C1 segment of cervical spinal cord (tissue), 14 donors: ENCODE data around the gene GSTK1.
A peak's percentile ranks its signal among the peaks of the same experiment; 100 is the strongest.
"Not testable (repeated sequence)": the region's sequence is repeated elsewhere in the genome, so short reads cannot be mapped to it uniquely, and the experiment has no call there.

ENCODE experiments used
- DNase-seq, 14 donors: peaks; one replicate each; lab custom pipeline; 2025; lab: John Stamatoyannopoulos, UW

The GSTK1 gene

DNA sequence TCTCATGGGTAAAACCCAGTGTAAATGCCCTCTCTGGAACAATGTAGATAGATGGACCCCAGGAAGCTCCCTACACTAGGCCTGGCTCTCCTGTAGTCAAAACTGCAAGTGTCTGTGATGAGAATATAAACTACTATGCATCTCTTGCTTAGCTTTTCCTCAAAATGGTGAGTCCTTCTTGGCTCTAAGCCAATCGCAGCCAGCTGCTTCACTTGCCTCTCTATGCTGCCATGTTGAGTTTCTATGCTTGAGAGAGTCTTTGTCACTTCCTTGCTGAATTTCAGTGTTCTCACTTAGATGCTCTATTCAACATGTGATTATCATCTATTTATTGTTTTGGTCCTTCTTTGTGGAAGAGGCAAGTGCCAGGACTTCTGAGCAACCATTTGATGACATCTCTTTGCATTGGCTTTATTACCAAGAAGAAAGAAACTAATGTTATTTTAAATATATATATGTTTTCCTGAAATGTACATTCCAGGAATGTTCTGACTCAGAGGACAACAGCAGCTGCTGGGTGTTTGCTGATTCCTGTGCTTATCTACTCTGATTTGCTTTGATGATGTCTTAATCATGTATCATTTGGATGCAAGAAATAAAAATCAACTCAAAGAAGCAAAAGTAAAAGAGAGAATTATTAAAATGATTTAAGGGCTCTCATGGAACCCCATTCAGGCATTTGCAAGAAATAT, 24.8 kb upstream of the GSTK1 start:
- DNase-seq: no peak

DNA sequence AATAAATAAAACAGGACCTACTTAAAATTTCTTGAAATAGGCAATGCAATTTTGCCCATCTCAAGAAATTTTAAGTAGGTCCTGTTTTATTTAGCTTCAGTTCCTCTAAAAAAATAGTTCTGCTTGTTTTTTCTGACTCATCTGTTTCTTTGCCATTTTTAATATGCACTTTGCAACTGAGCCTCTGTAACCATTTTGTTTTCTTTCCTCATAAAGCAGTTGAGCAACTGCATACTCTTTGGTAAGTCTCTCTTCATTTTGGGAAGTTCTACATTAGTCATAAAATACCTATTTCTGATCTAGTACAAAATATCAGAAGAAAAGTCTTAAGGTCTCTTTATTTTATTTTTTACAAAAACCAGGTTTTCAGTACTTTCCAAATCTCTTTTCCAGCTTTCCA, 23.4 kb upstream of the GSTK1 start:
- DNase-seq: no peak

DNA sequence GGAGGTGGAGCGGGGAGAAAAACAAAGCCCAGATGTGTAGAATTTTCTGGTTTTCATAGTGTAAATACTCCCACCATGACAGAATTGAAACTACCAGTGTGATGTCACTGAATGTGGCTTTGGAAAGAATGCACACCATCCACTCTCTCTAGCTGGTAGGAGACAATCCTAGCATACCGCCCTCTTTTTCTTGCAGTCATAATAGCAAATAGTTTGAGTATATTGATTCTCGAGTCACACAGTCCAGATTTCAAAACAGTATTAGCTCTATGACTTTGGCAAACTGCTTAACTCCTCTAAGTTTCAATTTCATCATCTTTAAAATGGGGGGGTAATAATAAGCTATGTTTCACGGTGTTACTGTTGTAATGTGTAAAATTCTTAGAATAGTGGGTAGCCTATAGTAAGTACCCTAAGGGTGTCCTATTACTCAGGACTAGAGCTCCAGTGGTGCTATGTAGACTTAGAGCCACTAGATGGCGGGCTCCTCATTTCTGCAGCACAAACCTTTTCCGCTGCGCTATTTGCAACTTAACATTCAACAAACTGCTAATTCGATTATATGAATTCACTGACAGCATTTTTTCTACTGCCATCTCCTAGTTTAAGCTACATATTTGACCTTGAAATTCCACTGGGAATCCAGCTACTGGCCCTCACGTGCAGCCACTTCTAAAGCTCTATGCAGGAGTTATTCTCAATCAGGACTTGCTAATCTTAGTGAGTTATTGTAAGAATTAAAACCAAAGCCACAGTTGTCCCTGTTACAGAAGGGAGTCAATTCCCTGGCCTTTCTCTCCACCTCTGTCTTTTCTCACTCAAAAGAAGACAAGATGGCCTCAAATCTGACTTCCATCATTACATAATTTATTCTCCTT, 22.7 kb upstream of the GSTK1 start:
- peak in 8 of 14 donors; percentile 6 to 66 (median 36) for DNase-seq

DNA sequence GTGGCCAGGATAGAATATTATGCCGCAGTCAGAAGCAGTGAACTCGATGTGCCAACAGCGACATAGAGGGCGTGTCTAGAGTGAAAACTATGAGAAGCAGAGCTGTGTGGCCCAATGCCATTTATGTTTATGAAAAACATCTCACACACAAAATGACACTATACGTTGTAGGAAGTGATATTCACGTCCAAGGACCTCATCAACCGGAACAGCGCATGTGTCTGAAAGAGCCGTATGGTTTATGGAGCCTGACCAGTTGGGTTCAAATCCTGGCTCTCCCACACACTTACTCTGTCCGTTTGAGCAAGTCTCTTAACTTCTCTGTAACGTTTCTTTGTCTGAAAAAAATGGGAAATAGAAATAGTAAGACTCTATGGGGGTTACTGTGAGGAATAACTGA, 20.9 kb upstream of the GSTK1 start:
- no peak for DNase-seq

DNA sequence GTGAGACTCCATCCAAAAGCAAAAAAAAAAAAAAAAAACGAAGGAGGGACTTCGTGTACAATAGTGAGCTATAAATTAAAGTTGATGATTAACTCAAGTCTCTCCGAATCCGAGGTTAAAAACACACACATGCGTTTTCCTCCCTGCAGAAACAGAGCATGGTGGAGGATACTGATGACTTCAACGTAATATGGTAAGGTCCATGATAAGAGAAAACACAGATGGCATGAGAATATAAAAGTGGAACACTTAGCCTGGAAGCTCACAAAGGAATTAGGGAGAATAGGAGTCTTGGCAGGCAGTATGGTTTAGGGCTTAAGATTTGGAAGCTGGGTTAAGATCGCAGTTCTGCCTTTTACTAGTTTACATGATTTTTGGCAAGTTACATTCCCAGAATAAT, 20.1 kb upstream of the GSTK1 start:
- DNase-seq: no peak

DNA sequence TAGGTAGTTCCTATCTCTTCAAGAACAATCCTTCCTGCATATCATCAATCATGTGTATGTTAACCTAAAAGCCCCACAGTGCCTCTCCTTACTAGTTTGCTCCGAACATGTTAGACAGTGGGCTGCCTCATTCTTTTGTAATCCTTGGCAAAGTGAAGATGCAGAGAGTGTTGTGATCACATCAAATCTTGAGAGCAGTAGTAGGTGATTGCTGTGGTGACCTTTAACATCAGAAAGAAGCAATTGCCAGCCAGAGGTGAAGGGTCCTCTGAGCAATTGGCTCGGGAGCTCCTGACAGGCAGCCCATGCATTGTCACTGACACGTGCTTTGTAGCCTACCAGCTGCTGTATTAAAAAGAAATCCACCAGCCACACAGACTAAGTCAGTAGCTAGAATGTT, 19.6 kb upstream of the GSTK1 start:
- no peak for DNase-seq

DNA sequence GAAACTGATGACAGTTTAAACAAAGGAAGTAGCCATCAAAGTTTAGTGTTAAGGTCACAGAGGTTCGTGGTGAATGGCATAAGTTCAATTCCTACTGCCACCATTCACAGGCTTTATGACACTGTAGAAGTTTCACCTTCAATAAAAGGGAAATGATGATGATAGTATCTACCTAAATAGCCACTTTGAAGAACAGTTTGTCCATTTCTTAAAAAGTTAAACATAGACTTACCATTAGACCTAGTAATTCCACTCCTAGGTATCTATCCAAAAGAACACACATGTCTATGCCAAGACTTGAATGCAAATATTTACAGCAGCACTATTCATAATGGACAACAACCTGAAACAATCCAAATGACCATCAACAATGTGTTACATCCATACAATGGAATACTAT, 18.9 kb upstream of the GSTK1 start:
- DNase-seq: no peak

DNA sequence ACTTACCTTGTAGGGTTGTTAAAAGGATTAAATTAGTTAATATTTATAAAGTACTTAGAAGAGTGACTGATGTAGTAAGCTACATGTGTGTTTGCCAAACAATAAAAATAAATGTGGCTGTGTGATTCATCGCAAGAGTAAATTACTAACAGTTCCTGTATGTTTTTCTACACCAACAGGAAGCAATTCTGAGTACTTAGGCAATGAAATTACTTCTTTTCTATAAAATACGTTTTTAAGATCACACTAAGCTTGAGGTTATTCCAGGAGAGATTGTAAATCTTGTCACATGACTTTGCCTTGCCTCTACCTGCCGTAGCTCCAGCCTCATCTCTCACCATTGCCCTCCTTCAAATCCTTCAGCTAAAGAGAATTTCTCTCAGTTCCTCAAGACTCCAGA, 18.1 kb upstream of the GSTK1 start:
- no peak for DNase-seq

DNA sequence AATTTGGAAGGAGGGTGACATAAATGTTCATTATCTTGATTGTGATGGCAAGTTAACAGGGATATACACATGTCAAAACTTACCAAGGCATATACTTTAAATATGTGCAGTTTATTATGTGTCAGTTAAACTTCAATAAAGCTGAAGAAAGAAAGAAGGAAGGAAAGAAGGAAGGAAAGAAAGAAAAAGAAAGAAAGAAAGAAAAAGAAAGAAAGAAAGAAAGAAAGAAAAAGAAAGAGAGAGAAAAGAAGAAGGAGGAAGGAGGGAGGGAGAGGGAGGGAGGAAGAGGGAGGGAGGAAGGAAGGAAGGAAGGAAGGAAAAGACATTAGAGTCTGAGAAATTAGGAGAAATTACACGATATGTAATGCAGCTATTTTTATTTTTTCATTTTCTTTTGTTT, 15.9 kb upstream of the GSTK1 start:
- no peak for DNase-seq

DNA sequence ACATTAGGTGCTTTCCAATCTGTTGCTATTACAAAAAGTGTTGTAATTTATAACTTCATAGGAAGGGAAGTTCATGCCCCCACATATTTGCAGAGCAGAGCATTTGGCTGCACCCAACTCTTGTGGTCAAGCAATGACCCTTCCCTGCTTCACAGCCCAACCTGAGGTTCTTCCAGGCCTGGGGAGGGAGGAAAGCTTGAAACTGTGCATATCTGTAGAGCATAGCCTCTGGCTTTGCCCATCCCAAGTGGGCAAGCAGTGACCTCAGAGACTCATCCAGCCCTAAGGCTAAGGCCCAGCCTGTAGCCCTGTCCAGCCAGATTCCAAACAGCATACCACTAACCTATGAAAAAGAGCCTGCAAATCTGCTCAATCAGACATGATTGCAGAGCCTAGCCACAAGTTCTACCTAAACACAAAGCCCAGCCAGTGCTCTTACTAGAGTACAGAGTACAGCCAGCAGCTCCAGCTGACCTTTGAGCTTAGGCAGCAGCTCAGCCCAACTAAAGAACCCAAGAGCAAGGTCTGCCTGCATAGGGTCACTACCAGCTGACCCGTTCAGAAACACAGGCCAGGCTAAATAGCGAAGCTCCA, 14.4 kb upstream of the GSTK1 start:
- no peak for DNase-seq

DNA sequence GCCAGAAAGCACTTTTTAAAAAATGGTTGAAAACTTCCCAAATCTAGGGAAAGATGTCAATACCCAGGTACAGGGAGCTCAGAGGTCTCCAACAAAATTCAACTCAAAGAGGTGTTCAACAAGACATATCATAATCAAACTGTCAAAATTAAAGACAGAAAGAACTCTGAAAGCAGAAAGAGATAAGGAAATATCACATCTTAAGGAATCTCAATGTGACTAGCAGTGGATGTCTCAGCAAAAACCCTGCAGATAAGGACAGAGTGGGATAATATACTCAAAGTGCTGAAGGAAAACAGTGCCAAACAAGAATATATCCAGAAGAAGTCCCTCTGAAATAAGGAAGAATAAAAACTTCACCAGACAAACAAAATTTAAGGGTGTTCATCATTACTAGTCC, 13.0 kb upstream of the GSTK1 start:
- no peak for DNase-seq

DNA sequence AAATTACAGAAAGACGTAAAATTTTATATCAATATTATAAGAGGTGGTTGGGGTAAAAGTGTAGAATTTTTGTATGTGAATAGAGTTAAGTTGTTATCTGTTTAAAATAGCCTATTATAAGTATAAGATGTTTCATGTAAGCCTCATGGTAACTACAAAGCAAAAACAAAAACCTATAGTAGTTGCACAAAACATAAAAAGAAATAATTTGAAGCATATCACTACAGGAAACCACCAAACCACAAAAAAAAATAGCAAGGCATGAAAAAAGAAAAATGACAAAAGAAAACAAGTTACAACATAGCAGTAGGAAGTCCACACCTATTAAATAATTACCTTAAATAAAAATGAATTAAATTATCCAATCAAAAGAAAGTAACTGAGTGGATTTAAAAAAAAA, 12.4 kb upstream of the GSTK1 start:
- DNase-seq: no peak

DNA sequence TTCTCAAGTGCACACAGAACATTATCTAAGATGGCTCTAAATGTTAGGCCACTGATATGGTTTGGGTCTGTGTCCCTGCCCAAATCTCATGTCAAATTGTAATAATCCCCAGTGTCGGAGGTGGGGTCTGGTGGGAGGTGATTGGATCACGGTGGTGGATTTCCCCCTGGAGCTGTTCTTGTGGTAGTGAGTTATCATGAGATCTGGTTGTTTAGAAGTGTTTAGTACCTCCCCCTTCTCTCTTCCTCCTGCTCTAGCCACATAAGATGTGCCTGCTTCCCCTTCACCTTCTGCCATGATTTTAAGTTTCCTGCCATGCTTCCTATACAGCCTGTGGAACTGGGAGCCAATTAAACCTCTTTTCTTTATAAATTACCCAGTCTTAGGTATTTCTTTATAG, 11.2 kb upstream of the GSTK1 start:
- DNase-seq: no peak

DNA sequence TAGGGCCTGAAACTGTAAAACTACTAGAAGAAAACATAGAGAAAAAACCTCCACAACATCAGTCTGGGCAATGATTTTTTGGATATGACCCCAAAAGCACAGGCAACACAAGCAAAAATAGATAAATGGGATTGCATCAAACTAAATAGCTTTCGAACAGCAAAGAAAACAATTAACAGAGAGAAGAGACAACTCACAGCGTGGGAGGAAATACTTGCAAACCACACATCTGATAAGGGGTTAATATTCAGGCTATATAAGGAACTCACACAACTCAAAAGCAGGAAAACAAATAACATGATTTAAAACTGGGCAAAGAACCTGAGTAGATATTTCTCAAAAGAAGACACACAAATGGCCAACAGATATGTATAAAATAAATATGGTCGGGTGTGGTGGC, 7.7 kb upstream of the GSTK1 start:
- no peak for DNase-seq

DNA sequence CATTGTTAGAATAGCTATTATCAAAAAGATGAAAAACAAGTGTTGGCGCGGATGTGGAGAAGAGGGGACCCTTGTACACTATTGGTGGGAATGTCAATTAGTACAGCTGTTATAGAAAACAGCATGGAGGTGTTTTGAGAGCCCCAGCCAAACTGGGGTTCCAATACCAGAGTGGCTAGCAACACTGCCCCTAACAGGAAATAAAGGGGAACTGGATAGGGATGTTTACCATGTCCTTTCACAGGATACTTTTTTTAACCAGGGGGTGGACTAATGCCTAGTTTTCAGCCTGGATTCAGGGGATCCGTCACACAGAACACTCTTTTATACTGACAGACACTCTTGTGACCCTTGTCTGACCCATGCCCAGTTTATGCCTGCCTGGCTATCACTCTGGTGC, 6.9 kb upstream of the GSTK1 start:
- no peak for DNase-seq

DNA sequence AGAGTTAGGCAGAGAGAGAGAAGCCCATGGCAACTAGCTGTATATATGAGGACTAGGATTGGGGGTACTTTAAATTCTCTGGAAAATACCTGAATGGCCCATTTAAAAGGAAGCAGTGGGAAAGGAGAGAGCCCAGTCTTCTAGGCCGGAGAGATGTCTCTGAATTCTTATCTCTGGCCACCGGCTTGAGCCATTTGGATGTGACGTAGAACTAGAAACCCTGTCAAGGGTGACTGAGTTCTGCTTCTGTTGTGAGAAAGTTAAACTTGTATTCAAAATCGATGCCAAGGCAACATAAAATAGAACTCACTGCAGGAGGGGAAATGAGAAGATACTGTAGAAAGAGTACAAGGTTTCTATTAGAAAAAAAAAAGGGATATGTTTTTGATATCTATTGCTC, 6.3 kb upstream of the GSTK1 start:
- no peak for DNase-seq

DNA sequence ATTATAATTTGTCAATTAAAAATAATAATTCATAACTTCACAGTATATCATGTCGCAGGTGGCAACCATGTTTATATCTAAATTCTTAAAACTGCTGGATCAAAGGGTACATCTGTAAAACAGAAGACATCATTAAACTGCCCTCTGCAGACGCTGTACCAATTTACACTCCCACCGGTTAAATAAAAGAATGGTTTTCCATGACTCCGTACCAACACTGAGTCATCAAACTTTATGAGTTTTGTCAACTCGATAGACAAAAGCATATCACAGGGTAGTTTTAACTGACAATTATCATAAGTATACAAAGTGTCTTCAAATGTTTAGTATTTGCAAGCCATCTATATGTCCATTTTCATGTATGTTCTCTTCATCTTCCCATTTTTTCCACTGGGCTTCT, 5.7 kb upstream of the GSTK1 start:
- no peak for DNase-seq

DNA sequence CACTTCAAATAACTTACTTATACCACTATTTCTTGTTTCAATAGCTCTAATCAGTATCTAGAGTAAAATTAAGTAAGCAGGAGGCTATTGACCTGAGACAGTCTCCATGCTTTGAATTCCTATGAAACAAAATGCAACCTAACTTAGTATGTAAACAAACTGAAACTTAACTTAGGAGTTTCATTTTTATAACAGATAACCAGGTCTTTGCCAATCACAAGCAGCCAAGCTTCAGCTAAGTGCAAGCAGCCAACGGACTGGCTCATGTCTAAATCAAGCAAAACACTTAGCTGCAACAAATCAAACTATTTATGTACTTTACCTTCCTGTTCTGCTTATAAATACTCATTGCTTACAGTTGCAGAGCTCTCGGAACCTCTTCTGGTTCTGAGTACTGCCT, 4.4 kb upstream of the GSTK1 start:
- DNase-seq: no peak

DNA sequence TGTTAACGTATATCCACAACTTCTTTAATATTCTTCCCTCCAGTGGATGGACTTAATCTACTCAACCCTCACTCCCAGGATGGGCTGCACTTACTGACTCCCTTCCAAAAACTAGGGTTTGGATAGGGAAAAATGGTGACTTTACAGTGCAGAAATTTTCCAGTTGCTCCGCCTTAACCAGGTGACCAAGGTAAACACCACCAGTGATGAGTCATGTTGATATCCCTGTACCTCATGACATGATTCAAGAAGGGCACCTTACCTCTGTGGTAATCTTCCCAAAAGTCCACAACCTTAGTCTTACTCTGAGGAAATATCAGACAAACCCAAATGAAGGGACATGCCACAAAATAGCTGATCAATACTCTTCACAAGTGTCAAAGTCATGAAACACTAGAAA, 3.5 kb upstream of the GSTK1 start:
- DNase-seq: no peak

DNA sequence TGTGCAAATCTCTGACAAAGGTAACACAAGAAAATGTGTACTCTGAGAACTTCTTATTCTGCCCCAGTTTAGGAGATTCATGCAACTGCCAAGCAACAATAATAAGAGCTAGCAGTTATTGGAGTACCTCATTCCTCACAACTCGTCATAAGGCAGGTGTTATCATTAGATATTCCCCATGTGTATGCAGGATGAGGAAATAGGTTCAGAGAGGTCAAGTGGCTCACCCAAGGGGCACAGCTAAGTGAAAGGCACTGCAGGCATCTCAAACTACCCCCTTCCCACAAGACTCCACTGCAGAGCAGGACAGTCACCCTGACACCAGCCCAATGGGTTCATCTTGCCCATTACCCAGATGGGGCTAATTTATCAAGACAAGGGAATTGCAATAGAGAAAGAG, 1.3 kb upstream of the GSTK1 start:
- no peak for DNase-seq

DNA sequence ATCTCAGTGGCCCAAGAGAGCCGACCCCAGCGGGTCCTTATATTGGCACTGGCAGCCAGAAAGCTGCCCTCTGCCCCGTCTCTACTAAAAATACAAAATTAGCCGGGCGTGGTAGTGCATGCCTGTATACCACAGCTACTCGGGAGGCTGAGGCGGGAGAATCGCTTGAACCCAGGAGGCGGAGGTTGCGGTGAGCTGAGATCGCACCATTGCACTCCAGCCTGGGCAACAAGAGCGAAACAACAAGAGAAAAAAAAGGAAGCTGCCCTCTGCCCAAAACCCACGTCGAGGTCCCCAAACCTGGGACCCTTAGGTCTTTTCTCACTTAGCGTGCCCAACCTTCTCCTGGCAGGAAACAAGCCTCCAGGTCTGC, 941 bp downstream of the GSTK1 start:
- DNase-seq: not testable (repeated sequence)

DNA sequence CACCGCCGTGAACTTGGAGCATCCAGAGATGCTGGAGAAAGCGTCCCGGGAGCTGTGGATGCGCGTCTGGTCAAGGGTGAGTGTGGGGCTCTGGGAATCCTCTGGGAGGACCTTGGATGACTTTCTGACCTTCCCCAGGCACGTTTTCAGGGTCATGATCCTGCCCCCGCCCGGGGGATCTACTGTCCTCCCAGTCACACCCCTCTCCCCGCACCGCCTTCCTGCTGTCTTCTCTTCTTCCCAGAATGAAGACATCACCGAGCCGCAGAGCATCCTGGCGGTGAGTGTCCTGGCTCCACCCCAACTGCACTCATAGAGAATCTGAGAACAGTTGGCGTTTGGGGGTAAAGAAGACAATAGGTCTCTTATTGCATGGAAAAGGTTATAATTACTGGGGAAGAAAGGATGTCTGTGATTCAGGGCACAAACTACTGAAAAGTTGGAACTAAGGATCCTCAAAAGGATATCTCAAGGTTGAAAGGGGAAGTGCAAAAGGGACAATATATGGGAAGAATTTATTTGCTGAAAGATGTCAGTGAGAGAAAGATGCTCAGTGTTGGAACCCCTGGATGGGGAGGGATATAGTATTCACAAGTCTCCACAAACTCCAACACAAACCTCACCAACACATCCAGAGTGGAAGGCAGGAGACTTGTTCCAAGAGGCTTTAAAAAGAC, 1.9 kb downstream of the GSTK1 start:
- DNase-seq: peak in 1 of 14 donors; percentile 33
